Fibroblast of skin of right quadriceps (primary cell): ENCODE data around the gene POU5F1.
"Not testable (repeated sequence)": the region's sequence is repeated elsewhere in the genome, so short reads cannot be mapped to it uniquely, and the experiment has no call there.

Experiments
- DNase-seq: peaks from one replicate; pipeline ENCODE4 v3.0.0-alpha.2; 2013

The POU5F1 gene

DNA sequence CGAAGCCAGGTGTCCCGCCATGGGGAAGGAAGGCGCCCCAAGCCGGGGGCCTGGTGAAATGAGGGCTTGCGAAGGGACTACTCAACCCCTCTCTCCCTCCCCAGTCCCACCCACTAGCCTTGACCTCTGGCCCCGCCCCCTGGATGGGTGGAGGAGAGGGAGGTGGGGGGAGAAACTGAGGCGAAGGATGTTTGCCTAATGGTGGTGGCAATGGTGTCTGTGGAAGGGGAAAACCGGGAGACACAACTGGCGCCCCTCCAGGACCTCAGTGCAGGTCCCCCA is at the start of gene POU5F1:
Gene POU5F1 (minus strand): TSS at position 83 of the 282 bp plus-strand sequence. CDS start 62 bp downstream, at position 21.
- DNase-seq, result no peak

DNA sequence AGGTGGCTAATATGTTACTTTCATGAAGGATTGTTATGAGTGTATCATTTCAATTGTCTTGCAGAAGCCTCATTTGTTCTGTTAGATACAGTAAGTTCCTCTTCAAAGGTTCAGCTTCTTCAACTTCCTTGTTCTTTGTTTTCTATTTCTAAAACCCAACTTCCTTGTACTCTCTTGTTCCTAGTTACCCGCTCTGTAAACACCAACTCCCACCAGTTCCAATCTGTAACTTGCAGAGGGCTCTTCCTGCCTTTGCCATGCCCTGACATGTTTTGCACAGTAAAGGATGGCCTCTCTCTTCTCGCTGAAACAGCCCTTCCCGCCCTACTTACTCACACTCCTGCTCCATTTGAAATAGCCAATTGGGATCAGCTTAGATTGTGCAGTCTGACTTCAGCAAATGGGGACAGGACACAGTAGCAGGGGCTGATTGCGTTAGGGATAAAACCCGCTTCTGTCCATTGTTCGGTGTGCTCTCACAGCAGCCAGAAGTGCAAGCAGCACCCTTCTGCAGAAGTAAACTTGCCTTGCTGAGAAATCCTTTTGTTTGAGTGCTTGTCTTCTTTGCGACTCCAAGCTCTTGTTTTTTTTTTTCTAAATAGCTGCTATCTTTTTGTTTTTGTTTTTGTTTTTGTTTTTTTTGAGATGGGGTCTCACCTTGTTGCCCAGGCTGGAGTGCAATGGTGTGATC is 45.9 kb upstream of the POU5F1 start:
- DNase-seq, result no peak

DNA sequence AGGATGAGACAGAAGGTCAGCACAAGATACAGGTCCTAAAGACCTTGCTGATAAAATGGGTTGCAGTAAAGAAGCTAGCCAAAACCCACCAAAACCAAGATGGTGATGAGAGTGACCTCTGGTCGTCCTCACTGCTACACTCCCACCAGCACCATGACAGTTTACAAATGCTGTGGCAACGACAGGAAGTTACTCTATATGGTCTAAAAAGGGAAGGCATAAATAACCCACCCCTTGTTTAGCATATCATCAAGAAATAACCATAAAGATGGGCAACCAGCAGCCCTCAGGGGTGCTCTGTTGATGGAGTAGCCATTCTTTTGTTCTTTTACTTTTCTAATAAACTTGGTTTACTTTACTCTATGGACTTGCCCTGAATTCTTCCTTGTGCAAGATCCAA is 44.7 kb upstream of the POU5F1 start:
- not testable (repeated sequence) for DNase-seq

DNA sequence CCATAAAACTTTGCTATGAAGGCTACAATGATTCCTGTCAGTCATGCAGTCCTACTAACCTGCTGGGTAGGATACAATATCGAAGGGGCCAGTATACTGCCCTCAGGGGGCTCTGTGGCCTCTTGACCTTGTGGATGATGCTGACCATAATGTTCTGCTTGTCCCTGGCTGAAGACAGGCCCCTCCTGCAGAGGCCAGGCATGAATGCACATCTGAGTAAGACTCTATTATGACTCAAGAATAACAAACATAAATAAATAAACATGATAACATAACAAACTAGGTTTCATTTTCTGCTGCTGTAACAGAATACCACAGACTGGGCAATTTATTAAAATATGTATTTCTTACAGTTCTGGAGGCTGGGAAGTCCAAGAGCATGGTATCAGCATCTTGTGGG is 44.0 kb upstream of the POU5F1 start:
- no peak for DNase-seq

DNA sequence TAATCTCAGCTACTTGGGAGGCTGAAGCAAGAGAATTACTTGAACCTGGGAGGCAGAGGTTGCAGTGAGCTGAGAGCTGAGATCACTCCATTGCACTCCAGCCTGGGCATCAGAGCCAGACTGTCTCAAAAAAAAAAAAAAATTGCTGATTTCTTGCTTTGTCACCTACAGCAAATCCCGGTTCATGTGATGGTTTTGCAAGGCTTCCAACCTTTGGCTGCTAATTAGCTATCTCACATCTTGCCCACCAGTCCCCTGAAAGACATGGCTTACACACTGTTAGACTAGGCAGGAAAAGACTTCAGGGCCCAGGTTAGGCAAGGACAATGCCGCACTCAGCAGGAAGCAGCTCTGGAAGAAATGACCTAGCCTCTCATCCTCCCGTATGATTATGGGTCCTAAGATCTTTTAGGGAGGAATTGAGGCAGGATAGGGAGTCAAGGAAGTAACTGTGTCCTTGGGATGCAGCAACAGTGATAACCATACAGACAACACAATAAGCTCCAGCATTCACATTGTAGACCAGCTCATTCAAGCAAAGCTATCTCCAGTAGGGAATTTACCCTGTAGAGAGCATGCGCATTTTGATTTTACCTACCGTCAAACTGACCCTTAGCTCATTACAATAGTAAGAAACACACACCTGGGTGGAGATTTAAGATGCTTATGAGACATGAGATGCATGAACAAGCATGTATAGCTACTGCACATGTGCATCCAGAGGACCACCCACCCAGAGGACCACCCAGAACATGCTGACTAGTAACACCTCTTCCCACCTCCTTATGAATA is 40.5 kb upstream of the POU5F1 start:
- no peak for DNase-seq

DNA sequence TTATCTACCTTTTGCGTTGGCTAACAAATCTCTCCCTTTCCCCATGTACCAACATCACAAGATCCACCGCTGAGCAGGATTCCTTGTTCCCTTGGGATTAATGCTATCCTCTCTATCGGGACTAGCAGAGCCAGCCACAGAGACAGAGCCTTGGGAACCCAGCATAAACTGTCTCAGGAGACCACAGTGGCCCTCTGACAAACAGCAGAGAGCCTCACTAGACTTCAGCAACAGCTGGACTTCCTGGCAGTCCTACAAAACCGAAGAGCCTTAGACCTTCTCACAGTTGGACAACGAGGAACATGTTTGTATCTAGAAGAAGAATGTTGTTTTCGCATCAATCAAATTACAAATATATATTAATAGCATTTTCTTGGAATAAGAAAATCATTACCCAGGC is 39.6 kb upstream of the POU5F1 start:
- DNase-seq, result no peak

DNA sequence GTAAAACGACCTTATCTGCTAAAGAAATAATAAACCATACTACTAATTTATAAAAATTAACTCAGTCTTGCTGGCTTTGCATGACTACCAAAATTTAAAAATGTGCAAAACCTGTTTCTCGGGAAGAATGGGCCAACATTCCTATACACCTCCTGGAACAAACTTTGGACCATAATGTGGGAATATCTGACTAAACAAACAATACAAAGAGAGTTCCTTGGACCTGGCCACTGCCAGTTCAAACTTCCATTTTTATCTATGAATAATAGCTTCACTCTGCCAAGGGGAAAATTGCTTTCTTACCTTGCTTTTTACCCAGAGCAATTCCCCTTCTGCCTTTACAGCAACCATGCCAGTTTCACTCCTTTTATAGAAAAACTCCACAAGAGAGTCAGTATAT is 38.7 kb upstream of the POU5F1 start:
- no peak for DNase-seq

DNA sequence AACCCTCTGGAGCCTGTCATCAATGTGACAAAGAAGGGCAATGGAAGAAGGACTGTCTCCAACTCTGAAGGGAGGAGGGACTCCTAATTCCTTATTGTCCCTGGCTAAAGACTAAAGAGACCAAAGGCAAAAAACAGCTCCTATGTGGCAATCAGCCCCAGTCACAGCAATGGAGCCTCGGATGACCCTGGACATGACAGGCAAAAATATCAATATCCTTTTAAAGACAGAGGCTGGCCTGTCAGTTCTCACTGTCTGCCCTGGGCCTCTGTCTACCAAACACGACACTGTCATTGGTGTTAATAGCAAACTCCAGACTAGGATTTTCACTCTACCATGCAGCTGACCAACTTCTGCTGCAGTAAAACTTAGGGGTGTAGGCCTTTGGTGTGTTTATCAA is 38.0 kb upstream of the POU5F1 start:
- DNase-seq, result no peak

DNA sequence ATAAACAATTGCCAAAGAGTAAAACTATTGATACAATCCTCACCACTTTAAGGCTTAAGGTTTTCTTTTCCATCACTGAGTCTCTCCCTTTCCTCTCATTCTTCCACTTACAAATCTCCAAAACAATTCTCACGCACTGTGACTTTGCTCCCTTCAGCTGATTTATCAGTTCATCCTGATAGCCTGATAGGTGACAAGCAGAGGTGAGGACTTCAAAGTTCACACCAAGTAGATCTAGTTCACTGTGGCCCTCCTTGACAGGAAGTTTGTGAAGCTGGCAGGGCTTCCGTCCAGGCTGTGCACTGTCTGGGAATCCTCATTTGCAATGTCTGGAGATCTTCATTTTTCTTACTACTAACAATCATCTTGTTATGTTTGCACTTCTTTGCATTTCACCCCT is 35.2 kb upstream of the POU5F1 start:
- no peak for DNase-seq

DNA sequence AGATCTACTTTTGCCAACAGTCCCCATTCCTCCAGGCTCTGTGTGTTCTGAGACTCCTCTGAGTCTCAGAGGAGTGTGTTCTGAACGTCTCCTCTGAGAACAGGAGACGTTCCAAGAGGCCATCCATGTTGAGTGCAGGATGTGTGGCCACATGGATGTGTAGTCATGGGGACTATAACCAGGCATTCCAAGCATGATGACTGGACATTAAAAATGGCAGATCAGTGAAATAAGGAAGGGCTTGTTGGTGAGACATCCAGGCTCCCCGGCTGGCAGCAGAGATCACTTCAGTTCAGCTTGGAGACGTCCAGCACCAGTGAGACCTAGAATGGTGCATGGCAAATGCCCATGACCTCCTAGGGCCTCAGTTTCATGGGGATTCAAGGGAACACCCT is 34.3 kb upstream of the POU5F1 start:
- DNase-seq, result peak; percentile 9

DNA sequence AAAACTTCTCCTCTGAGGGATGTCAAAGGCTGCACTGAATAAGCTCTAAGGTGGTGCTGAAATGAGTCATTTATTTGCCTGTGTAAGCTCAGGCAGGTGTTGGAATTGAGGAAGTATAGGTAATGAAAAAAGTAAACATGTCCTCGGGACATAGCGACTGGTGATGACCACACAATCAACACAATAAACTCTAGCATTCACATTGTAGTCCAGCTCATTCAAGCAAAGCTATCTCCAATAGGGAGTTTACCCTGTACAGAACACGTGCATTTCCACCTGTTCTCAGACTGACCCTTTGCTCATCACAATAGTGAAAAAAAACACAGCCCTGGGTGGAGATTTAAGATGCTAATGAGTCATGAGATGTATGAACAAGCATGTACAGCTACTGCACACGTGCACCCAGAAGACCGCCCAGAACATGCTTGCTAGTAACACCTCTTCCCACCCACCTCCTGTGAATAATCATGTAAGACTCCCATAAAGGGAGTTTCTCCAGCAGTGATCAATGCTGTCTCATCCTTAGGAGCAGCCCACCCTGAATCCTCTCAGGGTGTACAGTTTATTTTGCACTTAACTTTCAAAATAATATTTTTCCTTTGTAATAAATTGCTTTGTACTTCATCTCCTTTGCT is 33.0 kb upstream of the POU5F1 start:
- peak; percentile 70 for DNase-seq

DNA sequence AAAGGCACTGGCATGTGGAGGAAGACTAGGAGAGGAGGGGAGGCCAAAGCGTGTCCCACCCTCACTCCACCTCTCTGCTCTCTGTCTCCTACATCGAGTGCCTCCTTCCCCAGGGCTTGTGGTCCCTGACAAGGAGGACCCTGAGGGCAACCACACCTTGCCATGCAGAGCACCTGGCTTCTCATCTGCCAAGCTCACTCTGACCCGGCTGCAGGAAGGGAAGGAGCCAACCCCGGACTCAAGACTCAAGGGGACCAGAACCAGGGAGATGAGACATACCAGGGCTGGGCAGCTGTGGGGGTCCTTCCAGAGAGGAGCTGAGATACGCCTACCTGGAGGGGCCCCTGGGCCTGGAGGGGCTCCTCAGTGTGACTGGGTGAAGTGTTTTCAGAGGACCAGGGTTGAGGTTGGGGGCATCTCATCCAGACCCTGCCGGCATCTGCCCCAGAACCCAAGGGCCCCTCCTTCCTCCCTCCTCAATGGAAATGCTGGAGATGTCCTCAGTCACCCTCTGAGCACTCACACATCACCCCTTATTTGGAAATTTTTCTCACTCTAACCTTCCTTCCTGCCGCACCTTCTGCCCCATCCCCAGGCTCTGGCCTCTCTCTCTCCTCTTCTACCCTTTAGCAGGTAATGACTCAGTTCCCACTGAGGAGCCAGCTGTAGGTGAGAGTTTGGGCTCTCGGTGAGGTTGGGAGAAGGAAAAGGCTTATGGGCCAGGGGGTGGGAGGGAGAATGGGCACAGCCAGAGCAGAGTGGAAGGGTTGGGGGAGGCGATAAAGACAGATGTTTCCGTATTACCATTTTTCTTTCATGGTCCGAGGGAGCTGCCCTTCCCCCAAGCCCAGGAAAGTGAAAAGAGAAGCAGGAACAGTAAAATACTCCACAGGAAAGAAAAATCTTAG is 32.0 kb upstream of the POU5F1 start:
- DNase-seq, result no peak

DNA sequence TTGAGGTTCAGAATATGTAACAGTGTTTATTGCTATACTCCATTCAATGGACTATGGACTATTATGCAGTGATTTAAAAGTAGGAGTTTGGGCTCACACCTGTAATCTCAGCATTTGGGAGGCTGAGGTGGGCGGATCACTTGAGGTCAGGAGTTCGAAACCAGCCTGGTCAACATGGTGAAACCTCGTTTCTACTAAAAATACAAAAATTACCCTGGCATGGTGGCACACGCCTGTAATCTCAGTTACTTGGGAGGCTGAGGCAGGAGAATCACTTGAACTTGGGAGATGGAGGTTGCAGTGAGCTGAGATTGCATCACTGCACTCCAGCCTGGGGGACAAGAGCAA is 28.6 kb upstream of the POU5F1 start:
- not testable (repeated sequence) for DNase-seq

DNA sequence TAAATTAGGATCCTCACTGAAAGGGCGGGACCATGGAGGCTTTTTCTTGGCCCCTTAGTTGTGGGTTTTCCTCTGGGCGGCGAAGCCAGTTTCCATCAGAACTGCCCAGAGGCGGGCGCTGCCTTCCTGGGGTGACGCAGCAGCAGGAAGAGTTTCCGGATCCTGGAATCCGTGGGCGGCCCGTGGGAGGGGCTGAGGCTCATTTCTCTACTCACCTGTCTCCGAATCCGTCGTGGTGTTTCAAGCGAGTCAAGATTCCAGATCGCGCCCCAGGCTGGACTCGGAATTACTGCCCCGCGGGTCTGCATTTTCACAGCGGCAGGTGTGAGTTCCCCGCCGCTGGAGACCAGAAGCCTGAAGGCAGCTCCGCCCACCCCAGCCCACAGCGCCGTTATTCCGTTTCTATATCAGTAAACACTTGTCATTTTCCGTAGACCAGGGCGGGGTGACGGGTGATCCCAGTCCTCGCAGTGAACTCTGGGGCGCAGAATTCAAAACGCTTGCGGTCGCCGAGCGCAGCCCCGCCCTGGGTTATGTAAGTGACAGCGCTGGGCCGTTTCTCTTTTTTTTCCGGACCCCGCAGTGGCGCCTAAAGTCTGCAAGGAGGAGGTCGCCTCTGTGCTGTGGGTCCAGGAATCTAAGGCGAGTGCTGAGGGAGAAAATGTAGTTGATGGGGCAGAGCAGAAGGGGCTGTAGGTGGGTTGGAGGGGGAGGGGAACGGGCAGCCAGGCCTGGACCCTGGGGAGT is 27.2 kb upstream of the POU5F1 start:
- DNase-seq, result peak; percentile 74

DNA sequence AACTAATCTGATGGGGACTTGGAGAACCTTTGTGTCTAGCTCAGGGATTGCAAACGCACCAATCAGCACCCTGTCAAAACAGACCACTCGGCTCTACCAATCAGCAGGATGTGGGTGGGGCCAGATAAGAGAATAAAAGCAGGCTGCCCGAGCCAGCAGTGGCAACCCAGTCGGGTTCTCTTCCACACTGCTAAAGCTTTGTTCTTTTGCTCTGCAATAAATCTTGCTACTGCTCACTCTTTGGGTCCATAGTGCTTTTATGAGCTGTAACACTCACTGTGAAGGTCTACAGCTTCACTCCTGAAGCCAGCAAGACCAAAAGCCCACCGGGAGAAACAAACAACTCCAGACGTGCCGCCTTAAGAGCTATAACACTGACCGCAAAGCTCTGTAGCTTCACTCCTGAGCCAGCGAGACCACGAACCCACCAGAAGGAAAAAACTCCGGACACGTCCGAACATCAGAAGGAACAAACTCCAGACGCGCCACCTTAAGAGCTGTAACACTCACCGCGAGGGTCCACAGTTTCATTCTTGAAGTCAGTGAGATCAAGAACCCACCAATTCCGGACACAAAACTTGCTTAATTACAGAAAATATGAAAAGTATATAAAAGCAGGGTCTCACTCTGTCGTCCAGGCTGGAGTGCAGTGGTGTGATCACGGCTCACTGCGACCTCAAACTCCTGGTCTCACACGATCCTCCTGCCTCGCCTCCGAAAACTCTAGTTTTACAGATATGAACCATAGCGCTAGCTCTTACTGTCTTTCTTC is 26.0 kb upstream of the POU5F1 start:
- DNase-seq, result not testable (repeated sequence)

DNA sequence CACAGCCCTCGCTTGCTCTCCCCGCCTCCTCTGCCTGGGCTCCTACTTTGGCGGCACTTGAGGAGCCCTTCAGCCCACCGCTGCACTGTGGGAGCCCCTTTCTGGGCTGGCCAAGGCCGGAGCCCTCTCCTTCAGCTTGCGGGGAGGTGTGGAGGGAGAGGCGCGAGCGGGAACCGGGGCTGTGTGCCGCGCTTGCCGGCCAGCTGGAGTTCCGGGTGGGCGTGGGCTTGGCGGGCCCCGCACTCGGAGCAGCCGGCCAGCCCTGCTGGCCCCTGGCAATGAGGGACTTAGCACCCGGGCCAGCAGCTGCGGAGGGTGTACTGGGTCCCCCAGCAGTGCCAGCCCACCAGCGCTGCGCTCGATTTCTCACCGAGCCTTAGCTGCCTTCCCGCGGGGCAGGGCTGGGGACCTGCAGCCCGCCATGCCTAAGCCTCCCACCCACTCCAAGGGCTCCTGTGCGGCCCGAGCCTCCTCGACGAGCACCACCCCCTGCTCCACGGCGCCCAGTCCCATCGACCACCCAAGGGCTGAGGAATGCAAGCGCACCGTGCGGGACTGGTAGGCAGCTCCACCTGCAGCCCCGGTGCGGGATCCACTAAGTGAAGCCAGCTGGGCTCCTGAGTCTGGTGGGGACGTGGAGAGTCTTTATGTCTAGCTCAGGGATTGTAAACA is 25.0 kb upstream of the POU5F1 start:
- DNase-seq, result not testable (repeated sequence)

DNA sequence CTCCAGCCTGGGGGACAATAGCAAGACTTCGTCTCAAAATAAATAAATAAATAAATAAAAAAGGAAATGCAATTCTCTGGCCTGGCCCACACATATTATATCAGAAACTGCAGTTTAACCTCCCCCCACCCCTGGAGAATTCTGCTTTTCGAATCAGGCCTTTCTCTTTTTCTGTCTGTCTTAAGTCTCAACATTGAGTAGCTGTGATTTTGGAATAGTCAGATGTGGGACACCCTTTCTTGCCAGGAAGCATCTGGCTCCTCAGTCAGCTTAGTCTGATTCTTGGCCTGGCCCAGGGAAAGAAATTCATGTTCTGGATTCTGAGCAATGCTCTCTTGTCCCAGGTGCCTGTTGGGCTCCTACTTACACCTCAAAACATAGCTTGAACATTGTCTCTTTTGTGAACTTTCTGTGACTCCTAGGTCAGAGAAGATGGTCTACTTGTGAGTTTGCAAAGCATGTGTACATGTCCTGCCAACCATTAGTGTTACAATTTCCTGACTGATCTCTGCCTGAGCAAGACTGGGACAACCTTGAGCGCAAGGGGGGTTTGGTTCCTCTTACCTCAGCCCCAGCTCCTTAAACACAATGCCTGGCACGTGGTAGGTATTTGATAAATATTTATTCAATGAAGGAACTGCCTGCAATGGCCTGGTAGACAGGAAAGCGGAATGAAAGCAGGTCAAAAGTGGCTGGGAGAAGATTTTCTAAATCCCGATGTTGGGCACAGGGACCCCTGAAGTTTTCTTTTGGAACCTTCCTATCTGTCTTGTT is 23.8 kb upstream of the POU5F1 start:
- DNase-seq, result no peak

DNA sequence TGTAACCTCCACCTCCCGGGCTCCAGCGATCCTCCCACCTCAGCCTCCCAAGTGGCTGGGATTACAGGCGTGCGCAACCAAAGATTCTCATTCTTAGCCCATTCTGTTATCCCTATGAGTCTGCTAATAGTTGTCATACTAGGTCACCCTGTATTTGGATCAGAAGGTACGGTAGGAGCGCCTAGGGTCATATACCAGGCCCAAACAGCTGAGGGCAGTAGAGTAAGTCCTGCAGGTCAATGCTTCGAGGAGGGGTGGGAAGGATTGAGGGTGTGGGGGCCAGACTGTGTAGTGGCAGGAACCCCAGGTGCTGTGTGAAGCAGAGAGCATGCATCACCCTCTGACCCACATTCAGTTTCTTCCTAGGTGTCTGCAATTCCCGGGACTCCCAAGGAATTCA is 22.7 kb upstream of the POU5F1 start:
- DNase-seq, result no peak

DNA sequence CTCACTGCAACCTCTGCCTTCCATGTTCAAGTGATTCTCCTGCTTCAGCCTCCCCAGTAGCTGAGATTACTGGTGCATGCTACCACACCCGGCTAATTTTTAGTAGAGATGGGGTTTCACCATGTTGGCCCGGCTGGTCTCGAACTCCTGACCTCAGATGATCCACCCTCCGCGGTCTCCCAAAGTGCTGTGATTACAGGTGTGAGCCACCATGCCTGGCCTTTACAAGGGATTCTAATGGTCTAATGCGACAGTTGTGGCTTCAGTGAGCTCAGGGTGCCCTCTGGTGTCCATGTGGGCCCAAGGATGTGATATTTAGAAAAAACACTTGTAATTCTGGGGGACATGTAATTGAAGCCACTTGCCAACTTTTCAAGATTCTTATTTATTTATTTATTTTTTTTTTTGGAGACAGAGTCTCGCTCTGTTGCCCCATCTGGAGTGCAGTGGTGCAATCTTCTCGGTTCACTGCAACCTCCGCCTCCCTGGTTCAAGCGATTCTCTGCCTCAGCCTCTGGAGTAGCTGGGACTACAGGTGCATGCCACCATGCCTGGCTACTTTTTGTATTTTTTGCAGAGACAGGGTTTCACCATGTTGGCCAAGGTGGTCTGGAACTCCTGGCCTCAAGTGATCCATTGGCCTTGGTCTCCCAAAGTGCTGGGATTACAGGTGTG is 22.1 kb upstream of the POU5F1 start:
- DNase-seq, result peak; percentile 69

DNA sequence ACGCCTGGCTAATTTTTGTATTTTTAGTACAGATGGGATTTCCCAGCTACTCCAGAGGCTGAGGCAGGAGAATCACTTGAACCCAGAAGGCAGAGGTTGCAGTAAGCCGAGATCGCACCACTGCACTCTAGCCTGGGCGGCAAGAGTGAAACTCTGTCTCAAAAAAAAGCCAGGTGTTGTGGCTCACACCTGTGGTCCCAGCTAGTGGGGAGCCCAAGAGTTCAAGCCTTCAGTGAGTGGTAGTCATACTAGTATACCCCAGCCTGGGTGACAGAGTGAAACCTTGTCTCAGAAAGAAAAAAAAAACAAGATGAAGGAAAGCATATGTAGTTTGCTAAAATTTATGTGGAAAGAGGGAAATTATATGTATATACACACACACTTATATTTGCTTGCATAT is 20.0 kb upstream of the POU5F1 start:
- DNase-seq, result no peak
